GM10266 (cell line): ENCODE data around the gene TMEM175.

ENCODE experiments used
- DNase-seq: peaks from one replicate; pipeline ENCODE4 v3.0.0; 2012; ENCODE audit errors: extremely low spot score
- TF ChIP-seq, protein P1 (sequence below): IDR thresholded peaks from 2 replicates; pipeline ENCODE4 v1.5.1; 2012; ENCODE audit warnings: mild to moderate bottlenecking, low read depth; ENCODE audit not compliant: control insufficient read depth, insufficient read depth; ENCODE audit errors: missing control alignments

Gene TMEM175, protein sequence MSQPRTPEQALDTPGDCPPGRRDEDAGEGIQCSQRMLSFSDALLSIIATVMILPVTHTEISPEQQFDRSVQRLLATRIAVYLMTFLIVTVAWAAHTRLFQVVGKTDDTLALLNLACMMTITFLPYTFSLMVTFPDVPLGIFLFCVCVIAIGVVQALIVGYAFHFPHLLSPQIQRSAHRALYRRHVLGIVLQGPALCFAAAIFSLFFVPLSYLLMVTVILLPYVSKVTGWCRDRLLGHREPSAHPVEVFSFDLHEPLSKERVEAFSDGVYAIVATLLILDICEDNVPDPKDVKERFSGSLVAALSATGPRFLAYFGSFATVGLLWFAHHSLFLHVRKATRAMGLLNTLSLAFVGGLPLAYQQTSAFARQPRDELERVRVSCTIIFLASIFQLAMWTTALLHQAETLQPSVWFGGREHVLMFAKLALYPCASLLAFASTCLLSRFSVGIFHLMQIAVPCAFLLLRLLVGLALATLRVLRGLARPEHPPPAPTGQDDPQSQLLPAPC

DNA sequence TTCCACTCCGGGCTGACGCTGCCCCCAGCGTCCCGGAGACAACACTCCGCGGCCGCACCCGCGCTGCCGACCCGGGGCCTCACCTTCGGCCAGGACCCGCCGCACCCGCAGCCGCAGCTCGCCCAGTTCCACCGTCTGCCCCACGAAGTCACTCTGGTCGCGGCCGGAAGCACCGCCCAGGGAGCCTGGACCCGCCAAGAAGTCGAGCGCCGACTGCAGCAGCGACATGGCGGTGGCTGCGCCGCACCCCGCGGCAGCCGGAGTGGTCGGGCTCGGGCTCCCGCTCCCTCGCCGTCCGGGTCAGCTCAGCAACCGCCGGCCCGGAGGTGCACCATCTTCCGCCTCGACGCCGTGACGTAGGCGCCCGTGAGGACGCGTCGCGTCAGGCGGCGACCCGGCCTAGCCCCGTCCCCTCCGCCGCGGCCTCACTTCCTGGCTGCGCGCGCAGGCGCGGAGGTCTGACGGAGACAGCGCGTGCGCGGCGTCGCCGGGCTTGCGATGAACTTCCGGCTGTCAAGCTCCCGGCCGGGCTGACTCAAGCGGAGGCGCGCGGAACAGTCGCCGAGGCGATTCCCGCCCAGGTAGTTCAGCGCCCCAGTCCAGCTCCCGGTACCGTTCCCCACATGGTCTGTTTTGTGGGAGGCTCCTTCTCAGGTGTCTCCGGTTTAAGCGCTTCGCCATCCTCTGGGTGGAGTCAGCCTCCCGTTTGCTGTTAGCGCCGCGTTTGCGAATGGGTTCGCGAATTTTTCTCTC lies at the start of gene TMEM175, which contains the start of gene GAK:
TSS of gene TMEM175 (plus strand) at position 501 of the 753 bp plus-strand sequence. CDS start 15,280 bp downstream, outside the sequence.
TSS of gene GAK (minus strand) at position 357 of the 753 bp plus-strand sequence. CDS start at position 228, 129 bp downstream.
- peak; percentile 98 for DNase-seq
- TF ChIP-seq, protein P1, sequence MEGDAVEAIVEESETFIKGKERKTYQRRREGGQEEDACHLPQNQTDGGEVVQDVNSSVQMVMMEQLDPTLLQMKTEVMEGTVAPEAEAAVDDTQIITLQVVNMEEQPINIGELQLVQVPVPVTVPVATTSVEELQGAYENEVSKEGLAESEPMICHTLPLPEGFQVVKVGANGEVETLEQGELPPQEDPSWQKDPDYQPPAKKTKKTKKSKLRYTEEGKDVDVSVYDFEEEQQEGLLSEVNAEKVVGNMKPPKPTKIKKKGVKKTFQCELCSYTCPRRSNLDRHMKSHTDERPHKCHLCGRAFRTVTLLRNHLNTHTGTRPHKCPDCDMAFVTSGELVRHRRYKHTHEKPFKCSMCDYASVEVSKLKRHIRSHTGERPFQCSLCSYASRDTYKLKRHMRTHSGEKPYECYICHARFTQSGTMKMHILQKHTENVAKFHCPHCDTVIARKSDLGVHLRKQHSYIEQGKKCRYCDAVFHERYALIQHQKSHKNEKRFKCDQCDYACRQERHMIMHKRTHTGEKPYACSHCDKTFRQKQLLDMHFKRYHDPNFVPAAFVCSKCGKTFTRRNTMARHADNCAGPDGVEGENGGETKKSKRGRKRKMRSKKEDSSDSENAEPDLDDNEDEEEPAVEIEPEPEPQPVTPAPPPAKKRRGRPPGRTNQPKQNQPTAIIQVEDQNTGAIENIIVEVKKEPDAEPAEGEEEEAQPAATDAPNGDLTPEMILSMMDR, result no peak

- TF ChIP-seq, protein P1, result no peak
- DNase-seq, result no peak
Observed at GRCh38 chr4:882646-883045, 49.6 kb upstream of the TMEM175 start.

DNA sequence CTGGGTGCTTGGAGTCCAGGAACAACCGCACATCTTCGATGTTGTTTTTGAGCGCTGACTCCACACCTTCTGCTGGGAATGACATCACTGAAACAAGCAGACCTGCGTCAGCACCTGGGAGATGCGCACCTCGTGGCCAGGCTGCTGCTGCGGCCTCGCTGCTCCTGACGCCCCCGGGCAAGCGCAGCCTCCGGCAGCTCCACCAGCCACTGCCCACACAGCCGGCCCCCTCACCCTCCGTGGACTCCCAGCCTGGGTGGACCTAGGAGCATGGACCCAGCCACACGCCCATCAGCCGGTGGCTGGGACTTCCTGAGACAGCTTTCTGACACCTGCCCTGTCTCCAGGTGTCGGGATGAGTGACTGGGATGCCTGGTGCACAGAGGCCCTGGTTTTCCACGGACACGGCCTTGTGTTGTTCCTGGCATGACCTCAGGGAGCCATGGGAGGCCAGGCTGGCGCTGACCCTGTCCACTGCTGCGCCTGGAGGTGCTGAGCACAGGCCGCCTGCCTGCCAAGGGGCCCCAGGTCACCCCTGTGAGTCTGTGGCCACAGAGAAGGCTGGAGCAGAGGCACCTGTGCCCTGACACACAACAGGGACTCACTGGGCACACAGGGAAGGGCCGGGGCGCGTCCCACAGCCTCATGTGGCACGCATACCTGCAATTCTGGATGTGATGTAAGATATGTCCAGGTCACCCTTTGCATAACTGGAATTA lies 48.7 kb upstream of the TMEM175 start:
- no peak for DNase-seq
- TF ChIP-seq, protein P1, result no peak

- no peak for DNase-seq
- TF ChIP-seq, protein P1, result no peak
Observed at GRCh38 chr4:884259-884658, 48.0 kb upstream of the TMEM175 start.

DNA sequence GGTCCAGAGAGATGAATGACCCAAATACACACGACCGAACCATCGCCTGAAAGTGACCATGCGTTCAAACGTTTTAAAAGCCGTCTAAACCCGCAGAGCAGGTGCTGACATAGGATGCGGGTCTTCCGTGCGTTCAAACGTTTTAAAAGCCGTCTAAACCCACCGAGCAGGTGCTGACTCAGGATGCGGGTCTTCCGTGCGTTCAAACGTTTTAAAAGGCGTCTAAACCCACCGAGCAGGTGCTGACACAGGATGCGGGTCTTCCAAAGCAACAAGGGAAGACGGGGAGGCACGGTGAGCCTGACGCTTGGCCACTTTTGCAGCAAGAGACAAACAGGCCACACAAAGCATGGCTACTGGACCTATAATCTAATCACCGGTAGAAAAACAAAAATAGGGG lies 47.4 kb upstream of the TMEM175 start:
- TF ChIP-seq, protein P1, result no peak
- DNase-seq, result no peak

- TF ChIP-seq, protein P1, result no peak
- DNase-seq, result no peak
Observed at GRCh38 chr4:885353-885752, 46.9 kb upstream of the TMEM175 start.

DNA sequence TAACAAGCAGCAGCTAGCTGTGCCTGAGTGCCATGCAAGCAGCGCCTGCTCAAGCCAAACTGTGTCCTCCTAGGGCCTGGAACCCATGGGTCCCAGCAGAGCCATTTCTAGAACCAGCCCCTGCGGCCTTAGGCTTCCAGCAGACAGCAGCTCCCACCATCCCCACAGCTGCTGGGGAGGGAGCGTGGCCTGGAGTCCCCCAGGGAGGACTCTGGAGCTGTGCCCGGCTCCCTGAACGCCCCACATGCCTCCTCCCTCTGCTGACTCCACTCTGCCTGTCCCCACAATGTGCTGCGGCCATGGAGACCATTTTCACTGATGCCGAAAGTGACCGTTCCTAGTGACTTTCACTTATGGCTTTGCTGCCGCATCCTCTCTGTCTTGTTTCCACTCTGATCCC lies 46.0 kb upstream of the TMEM175 start:
- DNase-seq, result no peak
- TF ChIP-seq, protein P1, result no peak
